Osteoblast (primary cell): ENCODE data around the gene NPL. TPM values are rescaled to one million over a fixed set of nuclear protein-coding genes. Genes with fewer than 3 reads are reported as not detected.

Experiments used
- DNase-seq: peaks from one replicate; pipeline ENCODE4 v3.0.0; 2011; ENCODE audit warnings: low spot score, mixed read lengths; ENCODE audit not compliant: insufficient read length; ENCODE audit errors: missing footprints
- H2AFZ ChIP-seq: 2 replicates; pipeline ENCODE4 v1.6.0; 2011; ENCODE audit warnings: mild to moderate bottlenecking, low read length
- H3K27ac ChIP-seq: 2 replicates; pipeline ENCODE4 v1.5.1; 2011; ENCODE audit warnings: mild to moderate bottlenecking, low read depth, low read length, moderate library complexity
- H3K27me3 ChIP-seq: 2 replicates; pipeline ENCODE4 v1.6.0; 2012; ENCODE audit warnings: mild to moderate bottlenecking, control low read depth, inconsistent platforms, low read length, moderate library complexity; ENCODE audit not compliant: insufficient read depth
- H3K36me3 ChIP-seq: 2 replicates; pipeline ENCODE4 v1.5.1; 2011; ENCODE audit warnings: mild to moderate bottlenecking, low read length, control low read depth, moderate library complexity; ENCODE audit not compliant: insufficient read depth
- H3K4me1 ChIP-seq: 2 replicates; pipeline ENCODE4 v1.5.1; 2011; ENCODE audit warnings: mild to moderate bottlenecking, low read length, control low read depth, moderate library complexity; ENCODE audit not compliant: insufficient read depth
- H3K4me2 ChIP-seq: 2 replicates; pipeline ENCODE4 v1.6.0; 2011; ENCODE audit warnings: mild to moderate bottlenecking, low read length; ENCODE audit not compliant: insufficient read depth
- H3K4me3 ChIP-seq: fragments of 200-600 bp; sonication (generic); 3 replicates; pipeline ENCODE4 v1.5.1; 2012; ENCODE audit warnings: mild to moderate bottlenecking, low read length, inconsistent platforms; ENCODE audit not compliant: insufficient read depth
- H3K79me2 ChIP-seq: 2 replicates; pipeline ENCODE4 v1.6.0; 2012; ENCODE audit warnings: mild to moderate bottlenecking, low read length, control low read depth, inconsistent platforms; ENCODE audit not compliant: insufficient read depth
- H3K9me3 ChIP-seq: 2 replicates; pipeline ENCODE4 v1.5.1; 2011; ENCODE audit warnings: low read depth, low read length, control low read depth
- H4K20me1 ChIP-seq: 2 replicates; pipeline ENCODE4 v1.6.0; 2012; ENCODE audit warnings: mild to moderate bottlenecking, low read length, control low read depth; ENCODE audit not compliant: insufficient read depth
- CTCF ChIP-seq: IDR thresholded peaks from 2 replicates; pipeline ENCODE4 v1.5.1; 2011; ENCODE audit warnings: mild to moderate bottlenecking, low read depth, low read length, moderate library complexity; ENCODE audit errors: extremely low read depth
- total RNA-seq: library from RNA; depleted of rRNA; stranded (reverse); fragments of >200 nt; gene quantifications from 2 replicates; pipeline ENCODE4 v1.2.3, GENCODE V29; 2012

Gene NPL
- total RNA-seq, 1 donor: 2.5 TPM

GRCh38 chr1:182823220-182823619, 33.6 kb downstream of the NPL start:
- TF ChIP-seq CTCF: no peak
- Histone ChIP-seq H3K79me2 (no peaks in the 10 kb centered on the region), H3K4me2 (no peak overlapping the region), H3K27me3 (no peaks in the 10 kb centered on the region), H4K20me1 (no peaks in the 10 kb centered on the region), H3K9me3 (no peaks in the 10 kb centered on the region), H3K4me3 (no peak overlapping the region), H3K36me3 (no peaks in the 10 kb centered on the region), H2AFZ (no peak overlapping the region), H3K27ac (no peak overlapping the region), H3K4me1 (no peaks in the 10 kb centered on the region)
- no peak for DNase-seq

- no peaks in the 10 kb centered on the region for H3K27me3 ChIP-seq
- H3K27ac ChIP-seq: no peak overlapping the region
- H3K9me3 ChIP-seq: no peaks in the 10 kb centered on the region
- H3K4me1 ChIP-seq: no peaks in the 10 kb centered on the region
- H3K36me3 ChIP-seq: no peaks in the 10 kb centered on the region
- H3K79me2 ChIP-seq: no peaks in the 10 kb centered on the region
- no peak overlapping the region for H2AFZ ChIP-seq
- no peak for DNase-seq
- no peaks in the 10 kb centered on the region for H4K20me1 ChIP-seq
- no peak overlapping the region for H3K4me3 ChIP-seq
- TF ChIP-seq CTCF: no peak
- no peak overlapping the region for H3K4me2 ChIP-seq
Measured at GRCh38 chr1:182826892-182827291, 37.3 kb downstream of the NPL start.

- TF ChIP-seq CTCF: no peak
- H3K9me3 ChIP-seq: no peaks in the 10 kb centered on the region
- H4K20me1 ChIP-seq: no peaks in the 10 kb centered on the region
Measured at GRCh38 chr1:182829285-182829932, 39.8 kb downstream of the NPL start.

GRCh38 chr1:182833271-182833670, 43.7 kb downstream of the NPL start:
- Histone ChIP-seq H3K4me2 (no peak overlapping the region), H3K79me2 (no peaks in the 10 kb centered on the region), H3K36me3 (no peaks in the 10 kb centered on the region), H3K9me3 (no peaks in the 10 kb centered on the region), H2AFZ (no peak overlapping the region), H3K27ac (no peak overlapping the region), H3K4me1 (no peaks in the 10 kb centered on the region), H3K4me3 (no peak overlapping the region), H4K20me1 (no peaks in the 10 kb centered on the region), H3K27me3 (no peaks in the 10 kb centered on the region)
- TF ChIP-seq CTCF: no peak
- DNase-seq: peak; percentile 71

More at GRCh38 chr1:182829285-182829932, 39.8 kb downstream of the NPL start:
- no peak overlapping the region for H3K4me2 ChIP-seq
- H3K79me2 ChIP-seq: no peaks in the 10 kb centered on the region
- H3K4me1 ChIP-seq: no peaks in the 10 kb centered on the region
- H3K27ac ChIP-seq: no peak overlapping the region
- no peak overlapping the region for H2AFZ ChIP-seq
- H3K36me3 ChIP-seq: no peaks in the 10 kb centered on the region
- H3K27me3 ChIP-seq: no peaks in the 10 kb centered on the region
- no peak for DNase-seq
- H3K4me3 ChIP-seq: no peak overlapping the region
